HG03354 (cell line): ENCODE results near the gene THEM4.
A peak's percentile ranks its signal among the peaks of the same experiment; 100 is the strongest.

Experiments used
- ATAC-seq: cut with Tn5 transposase; IDR thresholded peaks from one replicate; pipeline ENCODE4 v1.9.1; 2021; ENCODE audit warnings: mild to moderate bottlenecking; ENCODE audit not compliant: unreplicated experiment, poor library complexity, severe bottlenecking

Gene THEM4

GRCh38 chr1:151909167-151910149 is at the start of gene THEM4:
THEM4 (minus strand) TSS chr1:151909511; CDS start chr1:151909458, 53 bp downstream.
- peak; percentile 98 for ATAC-seq

- no peak for ATAC-seq
Observed at GRCh38 chr1:151958959-151959358, 49.6 kb upstream of the THEM4 start.

GRCh38 chr1:151956957-151957497 is 47.7 kb upstream of the THEM4 start:
- ATAC-seq, result no peak

GRCh38 chr1:151953409-151954094 is 44.2 kb upstream of the THEM4 start:
- no peak for ATAC-seq

GRCh38 chr1:151952811-151953210 is 43.5 kb upstream of the THEM4 start:
- ATAC-seq, result no peak

- ATAC-seq, result no peak
Observed at GRCh38 chr1:151949371-151950193, 40.3 kb upstream of the THEM4 start.

- ATAC-seq, result no peak
Observed at GRCh38 chr1:151948506-151948905, 39.2 kb upstream of the THEM4 start.

GRCh38 chr1:151947140-151947539 is 37.8 kb upstream of the THEM4 start:
- no peak for ATAC-seq

GRCh38 chr1:151945725-151946722 is 36.7 kb upstream of the THEM4 start:
- ATAC-seq, result peak; percentile 83

- ATAC-seq, result no peak
Observed at GRCh38 chr1:151944857-151945575, 35.7 kb upstream of the THEM4 start.

GRCh38 chr1:151944126-151944856 is 35.0 kb upstream of the THEM4 start:
- no peak for ATAC-seq

- no peak for ATAC-seq
Observed at GRCh38 chr1:151943591-151943990, 34.3 kb upstream of the THEM4 start.

GRCh38 chr1:151942882-151943281 is 33.6 kb upstream of the THEM4 start:
- no peak for ATAC-seq

GRCh38 chr1:151940541-151940940 is 31.2 kb upstream of the THEM4 start:
- no peak for ATAC-seq

GRCh38 chr1:151939779-151940178 is 30.5 kb upstream of the THEM4 start:
- no peak for ATAC-seq

- ATAC-seq, result no peak
Observed at GRCh38 chr1:151939141-151939540, 29.8 kb upstream of the THEM4 start.

- ATAC-seq, result no peak
Observed at GRCh38 chr1:151936653-151937052, 27.3 kb upstream of the THEM4 start.
